Measurements from ENCODE around the gene NLGN3.

GRCh38 chrX:71098951-71099506 lies 45.6 kb upstream of the NLGN3 start:
- TF ChIP-seq, protein P1, sequence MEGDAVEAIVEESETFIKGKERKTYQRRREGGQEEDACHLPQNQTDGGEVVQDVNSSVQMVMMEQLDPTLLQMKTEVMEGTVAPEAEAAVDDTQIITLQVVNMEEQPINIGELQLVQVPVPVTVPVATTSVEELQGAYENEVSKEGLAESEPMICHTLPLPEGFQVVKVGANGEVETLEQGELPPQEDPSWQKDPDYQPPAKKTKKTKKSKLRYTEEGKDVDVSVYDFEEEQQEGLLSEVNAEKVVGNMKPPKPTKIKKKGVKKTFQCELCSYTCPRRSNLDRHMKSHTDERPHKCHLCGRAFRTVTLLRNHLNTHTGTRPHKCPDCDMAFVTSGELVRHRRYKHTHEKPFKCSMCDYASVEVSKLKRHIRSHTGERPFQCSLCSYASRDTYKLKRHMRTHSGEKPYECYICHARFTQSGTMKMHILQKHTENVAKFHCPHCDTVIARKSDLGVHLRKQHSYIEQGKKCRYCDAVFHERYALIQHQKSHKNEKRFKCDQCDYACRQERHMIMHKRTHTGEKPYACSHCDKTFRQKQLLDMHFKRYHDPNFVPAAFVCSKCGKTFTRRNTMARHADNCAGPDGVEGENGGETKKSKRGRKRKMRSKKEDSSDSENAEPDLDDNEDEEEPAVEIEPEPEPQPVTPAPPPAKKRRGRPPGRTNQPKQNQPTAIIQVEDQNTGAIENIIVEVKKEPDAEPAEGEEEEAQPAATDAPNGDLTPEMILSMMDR (conservative IDR thresholded peaks at IDR 0.05) = no peak
- TF ChIP-seq EZH2 (IDR thresholded peaks at IDR 0.05; ENCODE audit: low read depth) = no peak
